Testis (tissue), 2 donors: ENCODE results near the gene BIN1.

Experiments
- POLR2A ChIP-seq: fragments of 450-650 bp; IDR thresholded peaks from one replicate; pipeline ENCODE4 v1.6.1; 2017; ENCODE audit warnings: antibody characterized with exemption, mild to moderate bottlenecking, moderate library complexity
- TF ChIP-seq, protein P1 (sequence below), 3 experiments: fragments of 450-650 bp in 2 of 3; fragments of 200-600 bp in 1 of 3; sonication (generic) in 1 of 3; IDR thresholded peaks; one replicate each; pipeline ENCODE4 v1.5.1; 2016 to 2019; ENCODE audit warnings: antibody characterized with exemption in 3 of 3, mild to moderate bottlenecking in 2 of 3, moderate library complexity in 1 of 3

DNA sequence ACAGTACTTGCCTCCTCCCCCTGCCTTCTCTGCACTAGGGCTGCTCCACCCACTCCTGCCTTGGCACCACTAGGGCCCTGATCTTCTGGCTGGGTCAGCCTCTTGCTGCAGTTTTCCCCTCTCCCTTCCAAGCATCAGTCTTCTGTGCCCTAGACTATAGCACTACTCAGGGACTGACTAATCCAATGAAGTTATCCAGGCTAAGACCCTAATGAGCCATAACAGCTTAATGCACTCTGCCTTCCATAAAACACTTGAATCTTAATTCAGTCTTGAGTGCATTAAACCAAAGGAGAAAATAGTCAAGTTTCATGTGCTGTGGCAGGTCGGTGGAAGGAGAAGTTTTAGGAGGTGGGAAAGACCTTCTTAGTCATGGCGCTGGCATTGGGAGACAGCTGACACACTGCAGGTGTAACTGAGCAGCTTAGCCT lies 95.7 kb downstream of the BIN1 start:
- TF ChIP-seq, protein P1, sequence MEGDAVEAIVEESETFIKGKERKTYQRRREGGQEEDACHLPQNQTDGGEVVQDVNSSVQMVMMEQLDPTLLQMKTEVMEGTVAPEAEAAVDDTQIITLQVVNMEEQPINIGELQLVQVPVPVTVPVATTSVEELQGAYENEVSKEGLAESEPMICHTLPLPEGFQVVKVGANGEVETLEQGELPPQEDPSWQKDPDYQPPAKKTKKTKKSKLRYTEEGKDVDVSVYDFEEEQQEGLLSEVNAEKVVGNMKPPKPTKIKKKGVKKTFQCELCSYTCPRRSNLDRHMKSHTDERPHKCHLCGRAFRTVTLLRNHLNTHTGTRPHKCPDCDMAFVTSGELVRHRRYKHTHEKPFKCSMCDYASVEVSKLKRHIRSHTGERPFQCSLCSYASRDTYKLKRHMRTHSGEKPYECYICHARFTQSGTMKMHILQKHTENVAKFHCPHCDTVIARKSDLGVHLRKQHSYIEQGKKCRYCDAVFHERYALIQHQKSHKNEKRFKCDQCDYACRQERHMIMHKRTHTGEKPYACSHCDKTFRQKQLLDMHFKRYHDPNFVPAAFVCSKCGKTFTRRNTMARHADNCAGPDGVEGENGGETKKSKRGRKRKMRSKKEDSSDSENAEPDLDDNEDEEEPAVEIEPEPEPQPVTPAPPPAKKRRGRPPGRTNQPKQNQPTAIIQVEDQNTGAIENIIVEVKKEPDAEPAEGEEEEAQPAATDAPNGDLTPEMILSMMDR (IDR thresholded peaks at IDR 0.05) = no peak
- TF ChIP-seq POLR2A = no peak
